Esophagus squamous epithelium (tissue), 5 donors: ENCODE data around the gene ABCG5. TPM values are rescaled to one million over a fixed set of nuclear protein-coding genes. Genes with fewer than 3 reads are reported as not detected.

Source experiments
- DNase-seq: peaks from one replicate; lab custom pipeline; 2025; lab: John Stamatoyannopoulos, UW
- H3K27ac ChIP-seq, 4 donors: fragments of 200-600 bp; sonication (generic); one replicate each; pipeline ENCODE4 v1.5.1; 2016 to 2019; ENCODE audit warnings: mild to moderate bottlenecking in 1 of 4
- H3K27me3 ChIP-seq, 4 donors: fragments of 200-600 bp; sonication (generic); 1 replicate in 3 of 4; 2 replicates in 1 of 4; pipeline versions ENCODE4 v1.5.1 to v1.6.0; 2017 to 2021; ENCODE audit warnings: antibody characterized with exemption in 1 of 4
- H3K36me3 ChIP-seq, 3 donors: fragments of 200-600 bp; sonication (generic); one replicate each; pipeline ENCODE4 v1.5.1; 2016 to 2019
- H3K4me1 ChIP-seq, 3 donors: fragments of 200-600 bp; sonication (generic); one replicate each; pipeline ENCODE4 v1.5.1; 2017 to 2019
- H3K4me3 ChIP-seq, 4 donors: fragments of 200-600 bp; sonication (generic); 1 replicate in 3 of 4; 2 replicates in 1 of 4; pipeline ENCODE4 v1.5.1; 2016 to 2019; ENCODE audit warnings: mild to moderate bottlenecking in 2 of 4, moderate library complexity in 1 of 4
- H3K9me3 ChIP-seq, 3 donors: fragments of 200-600 bp; sonication (generic); one replicate each; pipeline ENCODE4 v1.5.1; 2016 to 2019
- POLR2A ChIP-seq, 4 donors: fragments of 450-650 bp; IDR thresholded peaks; one replicate each; pipeline ENCODE4 v1.6.1; 2017; ENCODE audit warnings: antibody characterized with exemption in 4 of 4, mild to moderate bottlenecking in 4 of 4, moderate library complexity in 3 of 4
- WGBS, 2 donors: methylation state at CpG; one replicate each; pipeline ENCODE4 v1.1.5; 2018; 5-methylcytosine and 5-hydroxymethylcytosine counted together
- intact Hi-C: fragments of 100-400 bp; cut with DNase I; formaldehyde crosslinking; loops from one replicate; pipeline ENCODE4 v1.15.0; 2022
- small RNA-seq, 4 donors: library from RNA; depleted of rRNA; stranded (forward); fragments of <200 nt; gene quantifications; one replicate each; pipeline ENCODE3, GENCODE V24; 2016
- total RNA-seq, 4 donors: library from RNA; depleted of rRNA; stranded (reverse); fragments of >200 nt; gene quantifications; one replicate each; pipeline ENCODE4 v1.1.0, GENCODE V29; 2016
- TF ChIP-seq, protein P1 (sequence below), 6 experiments: fragments of 450-650 bp in 4 of 6; fragments of 200-600 bp in 2 of 6; sonication (generic) in 2 of 6; IDR thresholded peaks; one replicate each; pipeline ENCODE4 v1.5.1; 2016 to 2019; ENCODE audit warnings: antibody characterized with exemption in 6 of 6, mild to moderate bottlenecking in 4 of 6, moderate library complexity in 4 of 6
- donor health status: DM: yes; HTN: yes; CAD: no.

The ABCG5 gene
- total RNA-seq, 4 donors from 2014 or later, result not detected

GRCh38 chr2:43766006-43766405 is 72.6 kb downstream of the ABCG5 start:
- 80 to 87% methylated on average over 4 of the region's 4 CpGs for WGBS, 2 donors
- Histone ChIP-seq H3K4me1 (no peaks in the 10 kb centered on the region), H3K27me3 (no peaks in the 10 kb centered on the region), H3K36me3 (peaks cover 0 to 11% (median 0%) of the 10 kb centered on the region in 3 donors), H3K4me3 (no peak overlapping the region), H3K9me3 (no peaks in the 10 kb centered on the region), H3K27ac (no peak overlapping the region)
- intact Hi-C loops, result no loop called here
- TF ChIP-seq POLR2A (IDR thresholded peaks at IDR 0.05), result no peak
- TF ChIP-seq, protein P1, sequence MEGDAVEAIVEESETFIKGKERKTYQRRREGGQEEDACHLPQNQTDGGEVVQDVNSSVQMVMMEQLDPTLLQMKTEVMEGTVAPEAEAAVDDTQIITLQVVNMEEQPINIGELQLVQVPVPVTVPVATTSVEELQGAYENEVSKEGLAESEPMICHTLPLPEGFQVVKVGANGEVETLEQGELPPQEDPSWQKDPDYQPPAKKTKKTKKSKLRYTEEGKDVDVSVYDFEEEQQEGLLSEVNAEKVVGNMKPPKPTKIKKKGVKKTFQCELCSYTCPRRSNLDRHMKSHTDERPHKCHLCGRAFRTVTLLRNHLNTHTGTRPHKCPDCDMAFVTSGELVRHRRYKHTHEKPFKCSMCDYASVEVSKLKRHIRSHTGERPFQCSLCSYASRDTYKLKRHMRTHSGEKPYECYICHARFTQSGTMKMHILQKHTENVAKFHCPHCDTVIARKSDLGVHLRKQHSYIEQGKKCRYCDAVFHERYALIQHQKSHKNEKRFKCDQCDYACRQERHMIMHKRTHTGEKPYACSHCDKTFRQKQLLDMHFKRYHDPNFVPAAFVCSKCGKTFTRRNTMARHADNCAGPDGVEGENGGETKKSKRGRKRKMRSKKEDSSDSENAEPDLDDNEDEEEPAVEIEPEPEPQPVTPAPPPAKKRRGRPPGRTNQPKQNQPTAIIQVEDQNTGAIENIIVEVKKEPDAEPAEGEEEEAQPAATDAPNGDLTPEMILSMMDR (IDR thresholded peaks at IDR 0.05), result no peak
- no peak for DNase-seq

GRCh38 chr2:43764086-43764705 is 74.4 kb downstream of the ABCG5 start:
- no peaks in the 10 kb centered on the region for H3K9me3 ChIP-seq
- H3K4me3 ChIP-seq, result no peak overlapping the region
- TF ChIP-seq POLR2A (IDR thresholded peaks at IDR 0.05), result no peak
- TF ChIP-seq, protein P1 (IDR thresholded peaks at IDR 0.05), result no peak
- H3K27me3 ChIP-seq, result no peaks in the 10 kb centered on the region
- DNase-seq, result no peak
- peak overlapping the region in 1 of 4 donors; percentile 71 for H3K27ac ChIP-seq
- H3K36me3 ChIP-seq, result peaks cover 0 to 11% (median 0%) of the 10 kb centered on the region in 3 donors
- WGBS, 2 donors, result 31 to 41% methylated on average over 1 of the region's 1 CpG
- intact Hi-C loops, result no loop called here
- peaks cover 0 to 7% (median 4%) of the 10 kb centered on the region in 3 donors for H3K4me1 ChIP-seq

DNA sequence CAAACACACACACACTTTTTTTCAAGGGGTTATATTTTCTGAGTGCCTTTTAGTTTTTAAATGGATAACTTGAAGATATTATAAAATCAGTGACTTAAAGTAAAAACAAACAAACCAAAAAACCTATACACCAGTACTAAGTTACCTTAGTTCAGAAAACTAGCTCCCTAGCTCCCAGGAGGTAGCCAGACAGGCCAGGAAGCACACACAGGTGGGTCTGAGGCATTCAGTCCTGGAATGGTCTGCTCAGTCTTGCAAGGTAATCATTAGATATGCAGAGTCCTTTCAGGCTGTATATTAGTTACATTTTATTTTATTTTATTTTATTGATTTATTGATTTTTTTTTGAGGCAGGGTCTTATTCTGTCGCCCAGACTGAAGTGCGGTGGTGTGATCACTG is 75.5 kb downstream of the ABCG5 start:
- H3K27me3 ChIP-seq, result no peaks in the 10 kb centered on the region
- no peak overlapping the region for H3K27ac ChIP-seq
- no peak overlapping the region for H3K4me3 ChIP-seq
- peaks cover 0 to 11% (median 0%) of the 10 kb centered on the region in 3 donors for H3K36me3 ChIP-seq
- H3K4me1 ChIP-seq, result peaks cover 0 to 18% (median 13%) of the 10 kb centered on the region in 3 donors
- DNase-seq, result no peak
- 100% methylated on average over 2 of the region's 2 CpGs for WGBS, 2 donors
- TF ChIP-seq, protein P1 (IDR thresholded peaks at IDR 0.05), result no peak
- no peak for TF ChIP-seq POLR2A (IDR thresholded peaks at IDR 0.05)
- intact Hi-C loops, result no loop called here
- no peaks in the 10 kb centered on the region for H3K9me3 ChIP-seq

Small RNA genes within 50 kb of the gene (small RNA-seq; reads per million reads assigned to genes)
- gene RN7SKP66, result 0 reads per million in 4 donors

Other genes with a start within 250 kb of the ABCG5 start
- 10 to 100 TPM; 14.0 to 32.2 (median 21.0) TPM for gene THADA, start 242.8 kb downstream of the ABCG5 start, total RNA-seq
- 10 to 100 TPM in 2 of 4 donors, 1 to 10 TPM in 2; 1.7 to 25.7 (median 8.3) TPM for gene PLEKHH2, start 201.6 kb downstream of the ABCG5 start, total RNA-seq
- under 1 TPM in 1 of 4 donors, not detected in 3; 0.38 TPM for gene C1GALT1C1L, start 162.4 kb downstream of the ABCG5 start, total RNA-seq
- gene DYNC2LI1, start 64.8 kb downstream of the ABCG5 start, total RNA-seq, result 10 to 100 TPM in 3 of 4 donors, 1 to 10 TPM in 1; 9.4 to 19.1 (median 14.4) TPM
- gene ABCG8, start 132 bp upstream of the ABCG5 start, total RNA-seq, result not detected
- gene LRPPRC, start 157.2 kb upstream of the ABCG5 start, total RNA-seq, result 10 to 100 TPM; 35.7 to 65.0 (median 53.2) TPM